GM21529 (cell line): ENCODE results near the gene SLC7A6.

Source experiments
- ATAC-seq: cut with Tn5 transposase; IDR thresholded peaks from one replicate; pipeline ENCODE4 v1.9.1; 2021; ENCODE audit not compliant: unreplicated experiment

The SLC7A6 gene

DNA sequence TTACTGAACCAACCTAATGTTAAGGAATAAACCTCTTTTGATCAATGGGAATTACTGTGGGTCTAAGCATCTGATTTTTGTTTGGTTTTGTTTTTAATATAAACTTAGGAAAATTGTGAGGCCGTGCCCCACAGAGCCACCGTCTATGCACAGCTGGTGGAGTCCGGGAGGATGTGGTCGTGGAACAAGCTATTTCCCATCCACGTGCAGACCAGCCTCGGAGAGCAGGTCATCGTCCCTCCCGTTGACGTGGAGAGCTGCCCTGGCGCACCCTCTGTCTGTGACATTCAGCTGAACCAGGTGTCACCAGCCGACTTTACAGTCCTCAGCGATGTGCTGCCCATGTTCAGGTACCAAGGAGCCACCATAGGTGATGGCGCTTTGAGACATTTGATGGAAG lies 74.9 kb downstream of the SLC7A6 start:
- ATAC-seq = no peak

DNA sequence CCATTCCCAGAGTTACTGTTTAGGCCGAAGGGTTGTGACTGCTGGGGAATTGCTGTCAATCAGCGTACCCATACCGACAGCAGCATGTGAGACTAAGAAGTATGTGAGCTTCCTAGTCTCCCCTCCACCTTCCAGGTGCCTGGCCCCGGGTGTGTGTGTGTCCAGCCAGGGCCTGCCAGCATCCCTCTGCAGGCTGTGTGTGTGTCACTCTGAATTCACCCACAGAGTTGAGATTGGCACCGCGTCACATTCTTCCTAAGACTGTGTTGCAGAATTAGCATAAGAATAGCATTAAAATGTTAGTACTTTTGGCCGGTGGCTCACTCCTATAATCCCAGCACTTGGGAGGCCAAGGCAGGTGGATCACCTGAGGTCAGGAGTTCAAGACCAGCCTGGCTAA lies 78.3 kb downstream of the SLC7A6 start:
- no peak for ATAC-seq

DNA sequence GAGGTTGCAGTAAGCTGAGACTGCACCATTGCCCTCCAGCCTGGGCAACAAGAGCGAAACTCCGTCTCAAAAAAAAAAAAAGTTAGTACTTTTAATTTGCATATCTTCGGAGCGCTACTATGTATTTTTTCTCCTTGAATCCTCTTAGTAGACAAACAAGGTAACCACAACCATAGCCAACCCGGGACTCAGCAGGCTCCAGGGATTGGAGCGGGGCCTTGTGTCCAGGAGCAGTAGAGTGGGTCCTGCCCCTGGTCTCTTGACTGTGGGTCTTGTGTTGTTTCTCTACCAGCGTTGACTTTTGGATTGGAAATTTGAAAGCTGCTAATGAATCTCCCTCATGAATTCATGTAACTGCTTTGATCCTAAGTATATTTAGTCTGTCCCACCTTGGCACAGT lies 78.8 kb downstream of the SLC7A6 start:
- ATAC-seq = no peak

DNA sequence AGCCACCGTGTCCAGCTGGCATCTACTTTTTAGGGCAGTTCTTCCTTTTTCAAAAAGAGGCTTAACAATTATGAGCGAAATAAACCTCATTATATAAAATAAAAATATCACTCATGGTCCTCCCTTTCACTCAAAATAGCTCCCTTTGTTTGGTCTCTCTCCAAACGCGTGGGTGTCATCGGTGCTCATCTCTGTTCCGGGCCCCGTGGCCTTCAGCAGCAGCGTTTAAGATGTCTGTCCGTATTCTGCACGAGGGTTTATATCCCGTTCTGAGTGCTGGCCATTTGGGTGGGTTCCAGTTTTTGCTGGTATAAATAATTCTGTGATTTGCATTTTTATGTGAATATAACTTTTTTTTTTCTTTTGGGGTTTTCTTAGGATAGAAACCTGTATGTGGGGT lies 79.9 kb downstream of the SLC7A6 start:
- no peak for ATAC-seq

DNA sequence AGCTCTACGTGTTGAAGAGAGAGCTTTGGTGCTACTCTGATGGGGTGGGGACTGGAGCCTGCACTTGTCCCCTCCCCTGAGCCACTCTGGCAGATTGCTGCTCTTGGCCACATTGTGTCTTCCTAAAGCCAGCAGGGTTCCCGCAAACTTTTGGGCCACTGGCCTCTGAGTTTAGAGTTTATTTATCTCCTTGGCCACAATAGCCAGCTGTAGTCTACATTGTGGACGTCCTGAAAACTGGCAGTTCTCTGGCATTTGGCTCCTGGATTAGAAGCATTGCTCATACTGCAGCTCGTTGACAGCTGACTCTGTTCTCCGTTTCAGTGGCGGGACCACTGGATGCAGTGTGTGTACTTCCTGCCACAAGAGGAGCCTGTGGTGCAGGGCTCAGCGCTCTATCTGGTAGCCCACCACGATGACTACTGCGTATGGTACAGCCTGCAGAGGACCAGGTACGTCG lies 81.1 kb downstream of the SLC7A6 start:
- ATAC-seq = no peak

DNA sequence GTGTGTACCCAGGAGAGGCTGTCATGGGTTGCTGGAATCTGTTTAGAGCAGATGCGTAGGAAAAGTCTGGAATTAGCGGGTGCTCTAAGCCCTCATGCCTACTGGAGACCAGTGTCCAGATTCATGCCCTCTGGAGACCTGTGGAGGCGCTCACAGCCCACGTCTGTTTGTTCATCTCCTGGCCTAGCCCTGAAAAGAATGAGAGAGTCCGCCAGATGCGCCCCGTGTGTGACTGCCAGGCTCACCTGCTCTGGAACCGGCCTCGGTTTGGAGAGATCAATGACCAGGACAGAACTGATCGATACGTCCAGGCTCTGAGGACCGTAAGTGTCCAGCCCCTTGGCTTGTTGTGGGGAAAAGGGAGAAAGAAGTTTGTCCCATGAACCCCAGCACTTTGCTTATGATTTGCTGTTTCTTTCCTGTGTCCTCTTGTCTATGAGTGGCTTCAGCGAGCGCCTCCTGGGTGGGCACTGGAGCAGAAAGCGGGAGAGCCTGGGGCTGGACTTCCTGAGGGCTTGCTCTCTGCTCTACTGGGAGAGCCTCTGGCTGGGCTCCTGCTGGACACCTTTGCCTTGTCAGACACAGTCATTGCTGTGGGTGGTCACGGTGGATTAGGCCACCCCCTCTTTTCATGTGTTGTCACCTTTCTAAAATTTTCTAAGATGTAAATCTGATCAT lies 81.8 kb downstream of the SLC7A6 start:
- ATAC-seq = no peak

DNA sequence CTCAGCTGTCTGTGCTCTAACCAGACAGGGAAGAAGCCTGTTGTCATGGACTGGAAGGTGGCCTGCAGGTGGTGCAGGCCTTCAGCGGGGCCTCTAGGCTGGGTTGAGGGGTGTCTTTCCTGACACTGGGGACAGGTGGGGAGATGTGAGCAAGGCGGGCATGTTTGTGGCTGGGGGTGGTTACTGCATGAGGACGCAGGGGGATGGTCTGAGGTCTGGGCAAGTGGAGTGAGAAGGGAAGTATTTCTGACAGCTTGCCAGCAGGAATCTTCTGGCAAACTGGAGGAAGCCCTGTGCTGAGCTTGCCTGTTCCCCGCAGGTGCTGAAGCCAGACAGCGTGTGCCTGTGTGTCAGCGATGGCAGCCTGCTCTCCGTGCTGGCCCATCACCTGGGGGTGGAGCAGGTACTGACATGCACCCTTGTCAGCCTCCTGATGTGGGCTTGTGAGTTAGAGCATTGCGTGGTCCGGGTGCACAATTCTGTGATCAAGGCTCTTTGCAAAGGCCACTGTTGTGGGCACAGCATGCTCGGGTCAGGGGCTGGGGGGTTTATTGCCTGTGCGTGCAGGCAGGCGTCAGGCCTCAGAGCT lies 82.7 kb downstream of the SLC7A6 start:
- ATAC-seq = no peak

DNA sequence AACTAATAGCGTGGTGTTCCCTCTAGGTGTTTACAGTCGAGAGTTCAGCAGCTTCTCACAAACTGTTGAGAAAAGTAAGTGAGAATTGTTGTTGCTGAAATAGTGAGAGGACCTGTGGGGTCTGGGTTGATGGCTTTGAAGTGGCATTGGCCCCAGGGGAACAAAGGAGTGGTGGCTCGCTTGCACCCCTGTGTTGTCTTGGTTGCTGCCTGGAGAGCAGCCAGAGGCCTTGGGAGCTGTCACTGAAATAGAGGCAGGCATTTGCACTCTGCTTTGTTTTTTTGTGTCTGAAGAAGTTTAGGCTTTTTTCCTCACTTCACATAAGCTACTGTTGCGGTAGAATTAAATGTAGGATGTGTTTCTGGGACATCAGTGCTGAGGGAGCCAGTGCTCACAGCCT lies 83.3 kb downstream of the SLC7A6 start:
- ATAC-seq = no peak

DNA sequence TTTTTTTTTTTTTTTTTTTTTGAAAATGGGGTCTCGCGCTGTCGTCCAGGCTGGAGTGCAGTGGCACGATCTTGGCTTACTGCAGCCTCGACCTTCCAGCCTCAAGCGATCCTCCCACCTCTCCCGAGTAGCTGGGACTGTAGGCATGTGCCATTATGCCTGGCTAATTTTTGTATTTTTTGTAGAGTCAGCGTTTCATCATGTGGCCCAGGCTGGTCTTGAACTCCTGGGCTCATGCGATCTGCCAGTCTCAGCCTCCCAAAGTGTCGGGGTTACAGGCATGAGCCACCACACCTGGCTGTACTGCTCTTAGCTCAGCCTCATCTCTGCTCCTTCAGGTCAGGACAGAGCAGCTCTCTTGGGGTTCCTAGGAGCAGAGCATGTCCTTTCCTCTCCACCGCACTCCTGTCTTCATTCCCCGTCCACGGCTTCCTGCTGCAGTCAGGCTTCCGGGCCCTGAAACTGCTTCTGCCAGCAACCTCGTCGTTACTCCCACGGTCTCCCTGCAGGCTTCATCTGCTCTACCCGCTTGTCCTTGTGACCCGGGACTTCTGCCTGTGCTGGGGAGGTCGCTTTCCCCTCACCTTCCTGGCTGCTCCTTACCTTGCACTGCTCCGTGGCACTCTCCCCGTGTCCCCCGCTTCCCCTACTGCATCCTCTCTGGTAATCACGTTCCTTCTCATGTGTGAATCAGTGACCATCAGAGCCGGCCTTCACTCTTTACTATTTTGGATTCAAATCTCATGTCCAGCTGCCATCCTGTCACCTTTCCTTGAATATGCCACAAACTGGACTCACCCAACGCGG lies 84.5 kb downstream of the SLC7A6 start:
- no peak for ATAC-seq

DNA sequence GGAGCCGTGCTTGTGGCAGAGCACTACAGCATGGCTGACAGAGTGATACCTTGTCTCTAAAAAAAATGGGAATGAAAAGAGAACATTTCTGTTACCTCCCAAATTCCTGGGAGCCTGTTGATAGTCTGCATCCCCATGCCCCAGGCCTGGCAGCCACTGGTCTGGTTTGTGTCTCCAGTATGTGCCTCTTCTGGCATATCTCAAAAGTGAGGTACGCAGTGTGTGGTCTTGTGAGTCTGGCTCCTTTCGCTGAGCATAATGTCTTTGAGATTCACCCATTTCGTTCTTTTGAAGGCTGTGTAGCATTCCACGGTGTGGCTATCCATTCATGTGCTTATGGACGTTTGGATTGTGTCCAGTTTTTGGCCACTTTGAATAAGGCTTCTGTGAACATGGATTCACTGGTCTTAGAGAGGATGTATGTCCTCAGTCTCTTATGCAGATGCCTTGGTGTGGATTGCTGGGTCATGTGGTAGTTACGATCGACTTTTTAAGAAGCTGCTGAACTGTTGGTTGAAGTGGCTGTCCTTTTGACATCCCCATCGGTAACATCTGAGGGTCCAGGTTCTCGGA lies 85.6 kb downstream of the SLC7A6 start:
- no peak for ATAC-seq

DNA sequence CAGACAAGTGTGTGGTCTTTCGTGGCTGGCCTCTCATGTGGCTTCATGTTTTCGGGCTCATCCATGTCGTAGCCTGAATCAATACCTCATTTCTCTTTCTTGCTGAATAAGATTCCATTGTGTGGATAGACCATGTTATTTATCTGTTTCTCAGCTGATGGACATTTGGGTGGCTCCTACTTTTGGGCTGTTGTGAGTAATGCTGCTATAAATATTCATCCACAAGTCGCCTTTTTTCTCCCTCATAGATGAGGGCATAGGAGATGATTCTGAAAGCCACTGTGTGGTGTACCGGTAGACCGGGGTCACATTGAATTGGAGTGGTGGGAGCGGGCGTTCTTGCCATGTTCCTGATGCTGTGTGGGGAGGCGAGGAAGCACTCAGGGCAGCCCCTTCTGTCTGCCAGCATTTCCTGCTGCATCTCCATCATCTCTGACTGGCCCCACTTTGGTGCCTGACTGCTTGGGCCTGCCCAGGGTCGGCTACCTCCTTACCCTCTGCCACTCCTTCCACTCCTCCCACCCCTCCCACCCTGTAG lies 86.6 kb downstream of the SLC7A6 start:
- ATAC-seq = no peak
